K562 (cell line): ENCODE data around the gene UBE2V1. TPM values are rescaled to one million over a fixed set of nuclear protein-coding genes. Genes with fewer than 3 reads are reported as not detected.

ENCODE experiments used
- BCOR ChIP-seq: fragments of 450-650 bp; IDR thresholded peaks from 2 replicates; pipeline ENCODE4 v1.6.1; 2016
- C11orf30 ChIP-seq: fragments of 450-650 bp; IDR thresholded peaks from 2 replicates; pipeline ENCODE4 v1.6.1; 2016; ENCODE audit warnings: low read depth, mild to moderate bottlenecking
- JUN ChIP-seq, 2 experiments: sonication (generic) in 1 of 2; formaldehyde crosslinking in 1 of 2; IDR thresholded peaks; 2 replicates each; pipeline versions ENCODE4 v1.6.1 to v1.8.0; 2012 to 2022; ENCODE audit warnings: borderline replicate concordance in 2 of 2, mild to moderate bottlenecking in 2 of 2, improper control_type of control experiment in 1 of 2, low read depth in 1 of 2, low read length in 1 of 2, missing genetic modification reagents in 1 of 2
- MLX ChIP-seq, 2 experiments: fragments of 450-650 bp in 1 of 2; sonication (generic) in 1 of 2; formaldehyde crosslinking; conservative IDR thresholded peaks; 2 replicates each; pipeline versions ENCODE4 v1.4.0 to v1.8.1; 2020 to 2022; ENCODE audit warnings: mild to moderate bottlenecking in 1 of 2, missing genetic modification reagents in 1 of 2
- PRPF4 ChIP-seq: fragments of 200-400 bp; formaldehyde crosslinking; IDR thresholded peaks from one replicate; pipeline ENCODE4 v1.6.1; 2017; ENCODE audit warnings: low read length, low read depth, mild to moderate bottlenecking; ENCODE audit not compliant: insufficient read depth, poor library complexity, severe bottlenecking
- RB1 ChIP-seq: fragments of 450-650 bp; IDR thresholded peaks from 2 replicates; pipeline ENCODE4 v1.6.1; 2017; ENCODE audit warnings: low read depth, mild to moderate bottlenecking
- SMAD3 ChIP-seq: fragments of 450-650 bp; formaldehyde crosslinking; conservative IDR thresholded peaks from 2 replicates; pipeline ENCODE4 v1.4.0; 2020; ENCODE audit warnings: mild to moderate bottlenecking
- SNIP1 ChIP-seq: fragments of 450-650 bp; IDR thresholded peaks from 2 replicates; pipeline ENCODE4 v1.7.1; 2017; ENCODE audit warnings: low read depth, mild to moderate bottlenecking
- SRSF9 ChIP-seq: fragments of 200-400 bp; formaldehyde crosslinking; IDR thresholded peaks from 2 replicates; pipeline ENCODE4 v1.6.1; 2017; ENCODE audit warnings: low read depth, low read length, borderline replicate concordance
- TEAD2 ChIP-seq: fragments of 450-650 bp; IDR thresholded peaks from 2 replicates; pipeline ENCODE4 v1.6.1; 2016; ENCODE audit warnings: missing genetic modification characterization, control low read depth, missing compliant biosample characterization
- ZFPM2 ChIP-seq: fragments of 250-450 bp; sonication (Bioruptor Pico); IDR thresholded peaks from 2 replicates; pipeline ENCODE4 v1.5.1; 2022; ENCODE audit warnings: mild to moderate bottlenecking
- ZNF143 ChIP-seq: sonication (generic); formaldehyde crosslinking; IDR thresholded peaks from 2 replicates; pipeline ENCODE4 v1.9.0; 2022; ENCODE audit warnings: mild to moderate bottlenecking, missing genetic modification reagents
- ZNF445 ChIP-seq: fragments of 250-450 bp; sonication (Bioruptor Pico); IDR thresholded peaks from 2 replicates; pipeline ENCODE4 v1.4.0; 2020; ENCODE audit warnings: low read depth, mild to moderate bottlenecking, moderate library complexity
- ZNF778 ChIP-seq: fragments of 450-650 bp; formaldehyde crosslinking; IDR thresholded peaks from 2 replicates; pipeline ENCODE4 v1.4.0; 2020; ENCODE audit warnings: mild to moderate bottlenecking, moderate library complexity
- ZNF785 ChIP-seq: fragments of 250-450 bp; sonication (Bioruptor Pico); IDR thresholded peaks from 2 replicates; pipeline ENCODE4 v1.4.0; 2020; ENCODE audit warnings: mild to moderate bottlenecking
- polyA plus RNA-seq, 8 experiments: library from polyadenylated mRNA; depleted of rRNA in 4 of 8; stranded (reverse) in 5 of 8; unstranded in 3 of 8; fragments of >200 nt; fragmentation: Nextera tagmentation in 2 of 8; fragmentation: Illumina TruSeq in 1 of 8; extraction: Ambion mirVana in 2 of 8; extraction: Trizol in 1 of 8; gene quantifications; 2 replicates each; pipeline versions ENCODE4 v1.2.1 to v1.2.3, GENCODE V29; 2011 to 2014; ENCODE audit warnings: inconsistent platforms in 1 of 8, missing spikeins in 1 of 8
- total RNA-seq, 7 experiments: library from RNA; depleted of rRNA in 6 of 7; stranded (reverse); fragments of >200 nt in 6 of 7; fragmentation: Illumina TruSeq in 2 of 7; extraction: Trizol in 2 of 7; gene quantifications; 2 replicates each; pipeline versions ENCODE4 v1.2.1 to v1.2.3, GENCODE V29; 2011 to 2021; ENCODE audit warnings: low replicate concordance in 1 of 7
- TF ChIP-seq, protein P1 (sequence below), 2 experiments: fragments of 450-650 bp; conservative IDR thresholded peaks; 2 replicates each; pipeline ENCODE4 v1.6.1; 2017; ENCODE audit warnings: mild to moderate bottlenecking in 2 of 2, moderate library complexity in 2 of 2
- TF ChIP-seq, protein P2 (sequence below): sonication (generic); formaldehyde crosslinking; IDR thresholded peaks from 2 replicates; pipeline ENCODE4 v1.8.1; 2023; ENCODE audit warnings: mild to moderate bottlenecking, missing genetic modification reagents

UBE2V1 gene
- total and polyA plus RNA-seq, 9 of the 15 experiments (the other 6 are each of a cell fraction or from before 2014, with no cell fraction given) = 93.0 to 357 (median 119) TPM

DNA sequence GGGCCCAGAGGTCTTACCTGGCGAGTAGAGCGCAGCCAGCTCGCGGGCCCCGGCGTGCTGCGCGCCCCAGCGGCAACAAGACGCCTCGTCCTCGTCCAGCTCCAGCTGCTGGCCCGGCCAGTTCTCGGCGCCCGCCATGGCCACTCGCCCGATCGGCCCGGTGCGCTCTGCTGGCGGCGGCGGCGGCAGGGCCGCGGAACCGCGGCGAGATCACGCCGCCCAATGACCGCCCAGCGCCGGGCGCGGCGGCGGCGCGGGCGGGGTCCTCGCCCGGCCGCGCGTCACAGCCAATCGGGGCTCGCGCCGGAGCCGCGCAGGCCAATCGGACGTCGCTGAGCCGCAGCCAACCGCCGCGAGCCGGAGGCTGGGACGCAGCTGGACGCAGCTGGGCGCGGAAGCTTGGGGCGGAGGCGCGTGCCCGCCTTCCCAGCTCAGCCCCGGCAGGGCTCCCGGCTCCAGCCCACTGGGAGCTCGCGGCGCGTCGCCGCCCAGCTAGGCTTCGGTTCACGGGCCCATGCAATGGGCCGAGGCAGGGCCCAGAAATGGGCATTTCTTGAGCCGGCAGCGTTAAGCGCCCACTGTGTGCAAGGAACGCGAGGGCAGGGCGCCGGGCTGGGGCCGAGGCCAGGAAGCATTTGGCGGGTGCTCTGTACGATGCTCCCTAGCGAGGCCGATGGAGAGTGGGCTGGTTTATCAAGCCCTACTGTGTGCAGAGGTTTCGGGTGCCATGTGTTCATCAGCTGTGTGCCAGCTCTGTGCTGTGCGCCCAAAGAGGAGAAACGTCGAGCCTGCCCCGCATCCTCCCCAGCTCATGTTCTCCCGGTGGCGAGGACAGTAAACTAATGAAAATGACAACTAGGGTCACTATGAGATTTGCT lies 40.8 kb upstream of the UBE2V1 start, which contains the start of gene PEDS1 (continued):
- TF ChIP-seq, protein P1, sequence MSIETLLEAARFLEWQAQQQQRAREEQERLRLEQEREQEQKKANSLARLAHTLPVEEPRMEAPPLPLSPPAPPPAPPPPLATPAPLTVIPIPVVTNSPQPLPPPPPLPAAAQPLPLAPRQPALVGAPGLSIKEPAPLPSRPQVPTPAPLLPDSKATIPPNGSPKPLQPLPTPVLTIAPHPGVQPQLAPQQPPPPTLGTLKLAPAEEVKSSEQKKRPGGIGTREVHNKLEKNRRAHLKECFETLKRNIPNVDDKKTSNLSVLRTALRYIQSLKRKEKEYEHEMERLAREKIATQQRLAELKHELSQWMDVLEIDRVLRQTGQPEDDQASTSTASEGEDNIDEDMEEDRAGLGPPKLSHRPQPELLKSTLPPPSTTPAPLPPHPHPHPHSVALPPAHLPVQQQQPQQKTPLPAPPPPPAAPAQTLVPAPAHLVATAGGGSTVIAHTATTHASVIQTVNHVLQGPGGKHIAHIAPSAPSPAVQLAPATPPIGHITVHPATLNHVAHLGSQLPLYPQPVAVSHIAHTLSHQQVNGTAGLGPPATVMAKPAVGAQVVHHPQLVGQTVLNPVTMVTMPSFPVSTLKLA (conservative IDR thresholded peaks at IDR 0.05) = 0 out of 4 replicates have a peak, but pooled peaks have one; percentile 32 to 63
- TF ChIP-seq ZNF785 (CRISPR knock-in tag) = no peak
- TF ChIP-seq TEAD2 = no peak
- peak; percentile 78 for TF ChIP-seq RB1
- no peak for TF ChIP-seq SNIP1
- no peak; the same call in 1 of the 2 replicates for TF ChIP-seq BCOR
- no peak; the same call in 1 of the 2 replicates for TF ChIP-seq JUN (IDR thresholded peaks at IDR 0.05; ENCODE audit: borderline replicate concordance, low read depth, low read length)
- peak; percentile 18; the same call in 1 of the 2 replicates for TF ChIP-seq JUN (CRISPR knock-in tag; IDR thresholded peaks at IDR 0.05; ENCODE audit: borderline replicate concordance)
- no peak for TF ChIP-seq ZNF445 (CRISPR knock-in tag)
- no peak; a peak in 1 of 4 replicates for TF ChIP-seq MLX (CRISPR knock-in tag; conservative IDR thresholded peaks at IDR 0.05)
- TF ChIP-seq PRPF4 = no peak
- TF ChIP-seq SRSF9 = no peak
- TF ChIP-seq SMAD3 = no peak
- no peak for TF ChIP-seq ZNF143 (CRISPR knock-in tag)
- TF ChIP-seq, protein P2, sequence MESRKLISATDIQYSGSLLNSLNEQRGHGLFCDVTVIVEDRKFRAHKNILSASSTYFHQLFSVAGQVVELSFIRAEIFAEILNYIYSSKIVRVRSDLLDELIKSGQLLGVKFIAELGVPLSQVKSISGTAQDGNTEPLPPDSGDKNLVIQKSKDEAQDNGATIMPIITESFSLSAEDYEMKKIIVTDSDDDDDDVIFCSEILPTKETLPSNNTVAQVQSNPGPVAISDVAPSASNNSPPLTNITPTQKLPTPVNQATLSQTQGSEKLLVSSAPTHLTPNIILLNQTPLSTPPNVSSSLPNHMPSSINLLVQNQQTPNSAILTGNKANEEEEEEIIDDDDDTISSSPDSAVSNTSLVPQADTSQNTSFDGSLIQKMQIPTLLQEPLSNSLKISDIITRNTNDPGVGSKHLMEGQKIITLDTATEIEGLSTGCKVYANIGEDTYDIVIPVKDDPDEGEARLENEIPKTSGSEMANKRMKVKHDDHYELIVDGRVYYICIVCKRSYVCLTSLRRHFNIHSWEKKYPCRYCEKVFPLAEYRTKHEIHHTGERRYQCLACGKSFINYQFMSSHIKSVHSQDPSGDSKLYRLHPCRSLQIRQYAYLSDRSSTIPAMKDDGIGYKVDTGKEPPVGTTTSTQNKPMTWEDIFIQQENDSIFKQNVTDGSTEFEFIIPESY (CRISPR knock-in tag) = peak; percentile 86
- TF ChIP-seq C11orf30 = no peak
- TF ChIP-seq ZNF778 (CRISPR knock-in tag) = no peak
- no peak for TF ChIP-seq ZFPM2
